BLaER1 treated with 17β-estradiol and CSF1 and Interleukin-3, amounts not matched to agents 10 nM and 100 nM (cell line): Measurements from ENCODE around the gene EEF1A2.

Source experiments
- H3K27ac ChIP-seq, 11 experiments: shearing (Covaris generic); formaldehyde crosslinking; 2 replicates each; pipeline ENCODE4 v1.8.1; 2022
- H3K27me3 ChIP-seq, 11 experiments: shearing (Covaris generic); formaldehyde crosslinking; 2 replicates each; pipeline ENCODE4 v1.8.1; 2022
- H3K36me3 ChIP-seq, 11 experiments: shearing (Covaris generic); formaldehyde crosslinking; 2 replicates each; pipeline ENCODE4 v1.8.1; 2022
- H3K4me1 ChIP-seq, 10 experiments: shearing (Covaris generic); formaldehyde crosslinking; 2 replicates each; pipeline ENCODE4 v1.8.1; 2022
- H3K4me2 ChIP-seq, 11 experiments: shearing (Covaris generic); formaldehyde crosslinking; 2 replicates each; pipeline ENCODE4 v1.8.1; 2022
- H3K4me3 ChIP-seq, 10 experiments: shearing (Covaris generic); formaldehyde crosslinking; 2 replicates each; pipeline ENCODE4 v1.8.1; 2022
- H3K9ac ChIP-seq, 11 experiments: shearing (Covaris generic); formaldehyde crosslinking; 2 replicates each; pipeline ENCODE4 v1.8.1; 2022
- H3K9me3 ChIP-seq, 11 experiments: shearing (Covaris generic); formaldehyde crosslinking; replicated peaks in 1 of 11; 2 replicates each; pipeline ENCODE4 v1.8.1; 2022
- H4K20me1 ChIP-seq, 11 experiments: shearing (Covaris generic); formaldehyde crosslinking; 2 replicates each; pipeline ENCODE4 v1.8.1; 2022
- Cebpa-rat ChIP-seq, 11 experiments: shearing (Covaris generic); IDR thresholded peaks; 2 replicates each; pipeline ENCODE4 v1.8.1; 2022

EEF1A2 gene

DNA sequence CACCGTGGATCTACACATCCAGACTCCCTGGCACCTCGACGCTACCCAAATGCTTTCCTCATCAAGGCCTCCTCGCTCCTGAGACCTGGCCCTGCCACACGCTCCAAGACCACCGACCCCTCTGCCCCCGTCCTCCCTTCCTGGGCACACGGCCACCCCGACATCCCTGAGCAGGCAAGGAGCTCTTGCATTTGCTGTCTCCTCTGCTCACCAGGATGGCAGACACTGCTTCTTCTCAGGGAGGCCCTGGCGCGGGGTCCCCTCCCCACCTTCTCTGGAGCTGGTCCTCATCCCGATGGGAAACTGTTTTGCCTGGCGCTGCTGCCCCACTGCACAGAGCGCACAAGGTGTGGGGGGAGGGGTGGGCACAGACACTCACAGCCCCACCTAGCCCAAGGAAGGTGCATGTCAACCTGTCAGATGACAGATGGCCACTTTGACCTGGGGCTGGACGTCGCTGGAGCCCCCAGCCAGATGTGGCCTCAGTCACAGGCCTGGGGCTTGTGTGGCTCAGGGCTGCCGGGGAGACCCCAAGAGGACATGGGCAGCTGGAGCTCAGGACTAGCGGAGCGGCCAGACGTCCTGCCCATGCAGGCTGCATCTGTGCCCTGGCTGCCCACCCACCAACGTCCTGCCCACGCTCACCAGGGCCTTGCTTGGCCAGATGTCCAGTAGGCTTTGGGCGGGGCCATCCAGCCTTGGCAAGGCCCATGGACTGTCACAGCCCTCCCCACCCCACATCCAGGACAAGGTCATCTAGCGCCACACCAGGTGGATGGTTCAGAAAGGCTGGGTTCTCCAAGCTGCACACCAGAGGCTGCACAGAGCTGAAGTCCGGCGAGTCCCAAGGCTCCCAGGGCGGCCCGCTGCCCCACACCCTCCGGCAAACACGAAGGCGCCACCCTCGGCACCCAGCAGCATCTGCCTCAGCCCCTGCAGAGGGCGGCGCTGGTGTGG lies 20.3 kb downstream of the EEF1A2 start:
- Histone ChIP-seq H3K9ac (no peak overlapping the region), H3K27me3 (peaks cover 58 to 92% (median 78%) of the 10 kb centered on the region in 11 experiments), H3K27ac (no peak overlapping the region), H3K4me3 (no peak overlapping the region), H3K36me3 (no peaks in the 10 kb centered on the region), H3K9me3 (no peaks in the 10 kb centered on the region), H3K4me2 (no peak overlapping the region), H3K4me1 (peaks cover 22 to 56% (median 41%) of the 10 kb centered on the region in 10 experiments), H4K20me1 (peaks cover 0 to 77% (median 35%) of the 10 kb centered on the region in 11 experiments; a peak in 17 of 22 replicates)
- TF ChIP-seq Cebpa-rat (IDR thresholded peaks at IDR 0.05) = no peak

DNA sequence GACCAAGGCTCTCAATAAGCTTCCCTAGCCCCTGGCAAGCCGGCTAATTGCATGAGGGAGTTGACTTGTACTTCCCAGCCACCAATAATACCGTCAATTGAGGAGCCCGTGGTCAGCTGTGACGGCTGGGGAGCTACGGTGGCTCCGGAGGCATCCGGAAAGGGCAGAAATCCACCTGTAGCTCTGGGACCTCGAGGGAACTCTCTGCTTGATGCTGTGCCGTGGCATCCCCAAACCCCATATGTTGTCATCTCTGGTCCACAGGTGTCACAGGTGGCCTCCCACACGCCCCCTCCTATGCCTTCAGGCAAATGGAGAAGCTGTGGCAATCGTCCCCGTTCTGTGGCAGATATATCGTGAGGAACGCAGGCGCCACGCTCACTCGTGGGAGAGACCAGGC lies 20.9 kb downstream of the EEF1A2 start:
- Histone ChIP-seq H3K4me1 (peaks cover 23 to 56% (median 42%) of the 10 kb centered on the region in 10 experiments), H3K4me3 (no peak overlapping the region), H3K4me2 (peak overlapping the region in 1 of 11 experiments; percentile 13; a peak in 1 of 22 replicates), H4K20me1 (peaks cover 0 to 80% (median 36%) of the 10 kb centered on the region in 11 experiments; a peak in 17 of 22 replicates), H3K27ac (no peak overlapping the region), H3K36me3 (no peaks in the 10 kb centered on the region), H3K9me3 (no peaks in the 10 kb centered on the region), H3K9ac (no peak overlapping the region), H3K27me3 (peaks cover 65 to 92% (median 82%) of the 10 kb centered on the region in 11 experiments)
- no peak for TF ChIP-seq Cebpa-rat (IDR thresholded peaks at IDR 0.05)

GRCh38 chr20:63477061-63477616 lies 21.7 kb downstream of the EEF1A2 start:
- H3K27me3 ChIP-seq = peaks cover 70 to 89% (median 82%) of the 10 kb centered on the region in 11 experiments
- peak overlapping the region in 7 of 11 experiments; percentile 5 to 30 (median 13); a peak in 4 of 22 replicates for H3K4me2 ChIP-seq
- H3K9ac ChIP-seq = no peak overlapping the region
- H3K4me3 ChIP-seq = no peak overlapping the region
- H3K4me1 ChIP-seq = peaks cover 21 to 51% (median 37%) of the 10 kb centered on the region in 10 experiments
- H4K20me1 ChIP-seq = peaks cover 0 to 75% (median 34%) of the 10 kb centered on the region in 11 experiments; a peak in 17 of 22 replicates
- H3K9me3 ChIP-seq = no peaks in the 10 kb centered on the region
- TF ChIP-seq Cebpa-rat (IDR thresholded peaks at IDR 0.05) = no peak
- no peaks in the 10 kb centered on the region for H3K36me3 ChIP-seq
- no peak overlapping the region for H3K27ac ChIP-seq

- no peak for TF ChIP-seq Cebpa-rat (IDR thresholded peaks at IDR 0.05)
- peak overlapping the region in 7 of 11 experiments; percentile 68 to 94 (median 77); a peak in 13 of 22 replicates for H3K4me2 ChIP-seq
- peaks cover 0 to 79% (median 40%) of the 10 kb centered on the region in 11 experiments; a peak in 18 of 22 replicates for H4K20me1 ChIP-seq
- no peak overlapping the region for H3K4me3 ChIP-seq
- H3K9me3 ChIP-seq = no peaks in the 10 kb centered on the region
- H3K9ac ChIP-seq = no peak overlapping the region
- peaks cover 25 to 59% (median 41%) of the 10 kb centered on the region in 10 experiments for H3K4me1 ChIP-seq
- H3K36me3 ChIP-seq = no peaks in the 10 kb centered on the region
- H3K27me3 ChIP-seq = peaks cover 88 to 94% (median 90%) of the 10 kb centered on the region in 11 experiments
- H3K27ac ChIP-seq = no peak overlapping the region
These were observed 23.7 kb downstream of the EEF1A2 start for GRCh38 chr20:63475209-63475608.

- Histone ChIP-seq H3K36me3 (no peaks in the 10 kb centered on the region), H4K20me1 (peaks cover 0 to 86% (median 54%) of the 10 kb centered on the region in 11 experiments; a peak in 18 of 22 replicates), H3K9ac (no peak overlapping the region), H3K4me2 (peak overlapping the region; percentile 34 to 94 (median 74)), H3K27me3 (peaks cover 95 to 98% (median 97%) of the 10 kb centered on the region in 11 experiments), H3K4me1 (peaks cover 25 to 59% (median 43%) of the 10 kb centered on the region in 10 experiments), H3K27ac (no peak overlapping the region), H3K9me3 (no peaks in the 10 kb centered on the region), H3K4me3 (peak overlapping the region in 1 of 10 experiments; percentile 25; a peak in 2 of 20 replicates)
- no peak for TF ChIP-seq Cebpa-rat (IDR thresholded peaks at IDR 0.05)
These were observed 25.1 kb downstream of the EEF1A2 start for GRCh38 chr20:63473555-63474449.

- no peak overlapping the region for H3K9ac ChIP-seq
- peaks cover 0 to 86% (median 63%) of the 10 kb centered on the region in 11 experiments; a peak in 18 of 22 replicates for H4K20me1 ChIP-seq
- no peaks in the 10 kb centered on the region for H3K9me3 ChIP-seq
- H3K4me1 ChIP-seq = peaks cover 25 to 59% (median 43%) of the 10 kb centered on the region in 10 experiments
- H3K4me3 ChIP-seq = no peak overlapping the region
- peaks cover 95 to 98% (median 97%) of the 10 kb centered on the region in 11 experiments for H3K27me3 ChIP-seq
- no peaks in the 10 kb centered on the region for H3K36me3 ChIP-seq
- TF ChIP-seq Cebpa-rat (IDR thresholded peaks at IDR 0.05) = no peak
- no peak overlapping the region for H3K27ac ChIP-seq
- peak overlapping the region in 9 of 11 experiments; percentile 60 to 94 (median 74); a peak in 16 of 22 replicates for H3K4me2 ChIP-seq
These were observed 26.0 kb downstream of the EEF1A2 start for GRCh38 chr20:63472862-63473390.

GRCh38 chr20:63471981-63472831 lies 26.7 kb downstream of the EEF1A2 start, which contains the start of gene KCNQ2:
KCNQ2 (minus strand) TSS chr20:63472655; CDS start chr20:63472463, 192 bp downstream.
- H3K36me3 ChIP-seq = no peaks in the 10 kb centered on the region
- no peak within 1 kb of the TSS for H3K27ac ChIP-seq
- peaks cover 25 to 54% (median 43%) of the 10 kb centered on the region in 10 experiments for H3K4me1 ChIP-seq
- TF ChIP-seq Cebpa-rat (IDR thresholded peaks at IDR 0.05) = no peak
- H3K4me2 ChIP-seq = peak within 1 kb of the TSS; percentile 75 to 98 (median 93)
- peaks cover 95 to 98% (median 97%) of the 10 kb centered on the region in 11 experiments for H3K27me3 ChIP-seq
- H3K9me3 ChIP-seq = no peaks in the 10 kb centered on the region
- peak within 1 kb of the TSS in 9 of 11 experiments; percentile 15 to 60 (median 29); a peak in 13 of 22 replicates for H3K9ac ChIP-seq
- H3K4me3 ChIP-seq = peak within 1 kb of the TSS; percentile 43 to 70 (median 58)
- peaks cover 0 to 85% (median 65%) of the 10 kb centered on the region in 11 experiments; a peak in 18 of 22 replicates for H4K20me1 ChIP-seq
